Inflammatory macrophage treated with lipopolysaccharide for 1 hour (primary cell): ENCODE measurements around the gene POMT2.
"Not testable (repeated sequence)": the region's sequence is repeated elsewhere in the genome, so short reads cannot be mapped to it uniquely, and the experiment has no call there.

Experiments
- DNase-seq, 2 donors: peaks; one replicate each; pipeline ENCODE4 v3.0.0-alpha.2; 2020 to 2022

The POMT2 gene

DNA sequence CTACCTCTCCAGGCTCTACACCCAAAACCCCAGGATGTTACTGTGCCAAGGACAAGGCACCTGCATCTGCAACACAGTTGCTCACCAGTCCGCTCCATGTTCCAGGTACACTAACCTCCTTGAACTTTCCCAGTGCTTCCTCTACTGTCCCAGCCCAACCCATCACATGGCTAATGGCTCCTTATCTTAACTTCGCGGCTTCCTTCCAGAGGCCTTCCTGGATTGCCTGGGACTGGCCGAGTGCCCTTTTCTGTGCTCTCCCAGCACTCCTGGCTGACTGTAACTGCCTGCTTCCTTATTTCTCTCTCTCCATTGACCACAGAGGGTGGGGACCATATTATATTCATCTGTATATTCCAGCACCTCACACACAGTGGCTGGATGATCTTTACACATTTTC lies 20.9 kb downstream of the POMT2 start:
- no peak for DNase-seq

DNA sequence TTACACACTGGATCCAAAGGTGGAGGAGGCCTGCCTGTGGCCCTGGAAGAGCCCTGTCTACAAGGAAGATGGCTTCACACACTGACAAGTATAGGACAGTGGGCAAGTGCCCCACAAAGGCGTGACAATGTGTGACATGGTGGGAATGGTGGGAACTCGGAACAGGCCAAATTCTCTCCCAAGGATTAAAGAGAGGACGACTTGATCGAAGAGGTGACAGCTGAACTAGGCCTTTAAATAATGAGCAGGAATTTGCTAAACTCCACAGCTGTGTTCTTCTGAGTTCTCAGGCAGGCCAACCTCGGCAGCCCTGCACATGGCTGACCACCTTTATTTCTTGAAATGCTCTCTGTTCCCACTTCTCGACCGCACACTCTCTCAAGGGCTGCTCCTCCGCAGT lies 23.8 kb downstream of the POMT2 start:
- DNase-seq = no peak

DNA sequence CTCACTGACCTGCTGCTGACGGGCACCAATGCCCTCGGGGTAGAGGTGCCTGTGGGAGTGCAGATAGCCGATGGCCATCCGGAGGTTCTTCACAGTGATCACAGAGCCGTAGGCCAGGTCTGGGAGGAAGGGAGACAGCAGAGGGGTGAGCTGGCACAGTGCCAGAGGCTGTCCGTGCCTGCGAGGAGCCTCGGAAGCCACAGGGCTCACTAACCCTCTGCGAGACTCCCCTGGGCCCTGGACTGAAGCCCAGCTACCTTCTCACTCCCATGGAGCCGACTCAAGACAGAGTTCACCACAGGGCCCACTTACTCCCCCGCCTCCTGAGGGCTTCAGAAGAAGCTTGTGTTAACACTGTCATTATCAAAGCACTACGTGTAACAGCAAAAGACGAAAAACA lies 24.5 kb downstream of the POMT2 start:
- no peak for DNase-seq

DNA sequence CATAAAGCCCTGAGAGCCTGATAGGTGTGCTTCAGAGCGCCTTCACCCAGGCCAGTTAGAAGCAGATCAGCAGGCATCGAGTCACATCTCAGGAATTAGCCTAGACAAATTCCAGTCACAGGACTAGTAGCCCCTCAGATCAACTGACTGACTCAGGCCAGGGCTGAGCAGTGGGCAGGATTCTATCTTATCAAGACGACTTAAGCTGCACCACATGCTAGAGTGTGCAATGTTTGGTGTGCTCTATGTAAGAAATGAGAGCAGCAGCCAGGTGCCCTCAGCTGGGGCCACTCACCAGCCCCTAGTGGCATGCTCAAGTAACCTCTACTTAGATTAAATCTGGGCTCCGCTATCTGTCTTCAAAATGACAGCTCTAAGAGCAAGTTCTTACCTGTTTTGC lies 30.0 kb downstream of the POMT2 start:
- no peak for DNase-seq

DNA sequence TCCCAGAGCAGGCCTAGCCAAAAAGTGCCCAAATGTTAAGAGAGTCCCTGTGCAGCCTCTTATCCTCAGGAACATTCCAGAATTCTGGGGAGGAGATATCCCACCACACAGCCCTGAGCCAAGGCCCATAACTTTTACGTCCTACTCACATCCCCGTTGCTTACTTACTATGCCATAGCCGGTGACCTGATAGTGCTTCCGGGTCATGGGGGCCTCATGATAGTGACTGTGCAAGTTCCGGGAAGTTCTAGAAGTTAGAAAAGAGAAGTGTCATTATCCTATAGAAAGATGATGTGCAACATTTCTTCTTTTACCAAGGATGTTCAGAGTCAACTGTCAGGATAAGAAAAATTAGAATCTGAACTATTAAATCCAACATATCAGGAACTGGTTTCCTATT lies 34.1 kb downstream of the POMT2 start:
- DNase-seq = peak; percentile 57 to 63

DNA sequence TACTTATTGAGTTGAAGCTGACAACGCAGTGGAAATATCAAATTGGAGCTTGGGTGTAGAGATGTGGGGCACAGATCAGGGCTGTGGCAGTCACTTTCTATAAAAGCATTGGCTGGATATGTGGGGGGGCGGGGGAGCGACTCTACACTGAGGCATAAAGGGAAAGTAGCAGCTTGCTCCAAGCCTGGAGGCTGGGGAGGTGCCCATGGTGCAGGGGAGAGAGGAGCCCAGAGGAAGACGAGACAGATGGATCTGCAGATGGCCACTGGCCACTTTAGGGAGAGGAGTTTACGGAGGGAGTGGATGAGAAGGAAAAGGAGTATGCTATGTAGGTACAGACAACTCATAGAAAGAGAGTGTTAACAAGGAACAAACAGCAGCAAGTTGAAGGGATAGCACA lies 36.2 kb downstream of the POMT2 start:
- no peak for DNase-seq

DNA sequence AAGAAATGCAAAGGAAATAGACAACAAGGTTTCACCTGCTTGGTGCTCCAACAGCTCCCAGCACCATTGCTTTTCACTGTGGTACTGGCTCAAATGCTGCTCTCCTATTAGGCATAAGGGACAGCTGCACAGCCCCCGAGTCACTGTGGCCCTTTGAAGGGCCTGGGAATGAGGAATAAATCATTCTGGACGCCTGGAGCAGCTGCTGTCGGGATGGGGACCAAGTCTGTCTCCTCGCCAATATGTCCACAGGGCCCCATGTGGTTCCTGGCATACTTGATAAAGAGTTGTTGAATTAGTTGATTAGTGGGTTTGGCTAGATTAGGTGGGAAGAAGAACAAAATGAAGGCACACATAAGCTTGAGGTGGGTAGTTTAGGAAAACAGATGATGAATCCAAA lies 36.6 kb downstream of the POMT2 start:
- DNase-seq = no peak

DNA sequence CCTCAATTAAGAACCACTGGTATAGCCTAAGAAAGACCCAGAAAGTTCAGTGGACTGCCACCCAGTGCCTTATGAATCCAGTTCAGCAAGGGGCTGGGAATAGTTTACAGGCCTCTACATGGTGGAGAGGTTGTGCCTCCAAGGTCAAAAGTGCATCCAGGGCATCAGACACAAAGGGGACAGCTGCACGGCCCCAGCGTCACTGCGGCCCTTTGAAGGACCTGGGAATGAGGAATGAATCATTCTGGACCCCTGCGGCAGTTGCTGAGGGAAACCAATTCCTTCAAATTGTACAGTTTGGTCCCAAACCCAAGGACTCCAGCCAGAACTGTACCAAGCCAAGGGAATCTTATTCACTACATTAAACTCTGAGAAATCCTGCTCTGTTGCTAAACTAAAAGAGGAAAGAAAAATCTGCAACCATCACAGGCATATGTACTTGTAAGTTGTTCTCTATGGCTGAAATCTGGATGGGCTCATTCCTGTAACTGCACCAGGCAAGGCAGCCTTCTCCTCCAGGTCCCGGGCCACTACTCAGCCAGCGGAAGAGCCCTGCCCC lies 38.8 kb downstream of the POMT2 start:
- DNase-seq = no peak

DNA sequence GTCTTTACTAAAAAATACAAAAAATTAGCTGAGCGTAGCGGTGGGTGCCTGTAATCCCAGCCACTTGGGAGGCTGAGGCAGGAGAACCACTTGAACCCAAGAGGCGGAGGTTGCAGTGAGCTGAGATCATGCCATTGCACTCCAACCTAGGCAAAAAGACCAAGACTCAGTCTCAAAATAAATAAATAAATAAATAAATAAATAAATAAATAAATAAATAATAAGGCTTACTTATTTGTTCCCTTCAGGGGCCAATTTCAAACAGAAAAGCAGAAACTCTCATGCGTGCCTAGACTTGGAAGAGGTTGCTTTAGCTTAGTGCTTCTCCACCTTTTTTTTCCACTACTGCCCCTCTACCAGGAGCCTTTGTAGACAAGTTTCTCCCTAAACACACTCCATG lies 39.8 kb downstream of the POMT2 start:
- DNase-seq = not testable (repeated sequence)

DNA sequence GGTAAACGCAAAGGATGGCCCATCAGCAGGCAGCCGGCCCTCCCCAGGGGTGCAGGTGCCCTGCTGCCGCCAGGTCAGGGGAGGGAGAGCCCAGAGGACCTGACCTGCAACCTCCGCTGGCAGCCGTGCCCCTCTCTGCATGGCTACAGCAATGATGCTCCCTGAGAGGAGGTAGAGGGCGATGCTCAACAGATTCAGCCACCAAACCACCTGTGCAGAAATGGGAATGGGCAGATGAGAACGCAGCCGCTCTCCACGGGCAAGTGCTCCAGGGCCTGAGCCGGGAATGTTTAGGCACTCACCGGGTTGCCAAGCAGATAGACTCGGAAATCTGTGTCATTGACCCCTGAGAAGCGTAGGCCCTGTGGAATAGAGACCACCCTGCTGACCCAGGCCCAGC lies 41.0 kb downstream of the POMT2 start:
- DNase-seq = no peak

DNA sequence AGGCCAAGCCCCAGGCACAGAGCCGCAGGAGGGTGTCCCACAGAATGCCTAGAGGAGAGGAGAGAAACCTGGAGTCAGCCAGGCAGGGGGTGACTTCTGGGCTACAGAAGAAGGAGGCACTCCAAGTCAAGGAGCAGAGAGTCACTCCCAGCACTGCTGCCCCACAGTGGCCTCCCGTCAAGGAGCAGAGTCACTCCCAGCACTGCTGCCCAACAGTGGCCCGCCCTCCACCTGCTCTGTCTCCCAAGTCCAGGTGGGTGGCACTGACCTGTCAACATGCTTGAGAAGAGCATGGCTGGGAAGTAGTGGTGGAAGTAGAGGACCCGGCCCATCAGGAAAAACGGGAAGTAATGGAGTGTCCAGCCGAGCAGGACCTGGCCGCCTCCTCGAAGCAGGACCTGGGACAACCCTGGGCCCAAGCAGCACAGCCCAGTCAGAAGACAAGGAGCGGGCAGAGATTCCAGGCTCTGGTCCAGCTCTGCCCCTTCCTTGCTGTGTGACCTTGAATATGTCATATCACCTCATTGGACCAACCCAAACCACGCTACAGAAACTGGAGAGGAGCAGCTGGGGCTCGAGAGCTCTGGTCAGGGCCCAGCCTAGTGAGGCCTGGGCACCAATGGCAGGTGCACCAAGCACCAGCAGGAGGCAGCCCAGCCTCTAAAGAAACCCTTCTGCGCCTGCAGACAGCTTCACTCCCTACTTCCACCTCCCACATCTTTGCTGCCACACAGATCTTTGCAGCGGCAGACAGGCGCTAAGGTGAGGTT lies 42.0 kb downstream of the POMT2 start:
- no peak for DNase-seq

DNA sequence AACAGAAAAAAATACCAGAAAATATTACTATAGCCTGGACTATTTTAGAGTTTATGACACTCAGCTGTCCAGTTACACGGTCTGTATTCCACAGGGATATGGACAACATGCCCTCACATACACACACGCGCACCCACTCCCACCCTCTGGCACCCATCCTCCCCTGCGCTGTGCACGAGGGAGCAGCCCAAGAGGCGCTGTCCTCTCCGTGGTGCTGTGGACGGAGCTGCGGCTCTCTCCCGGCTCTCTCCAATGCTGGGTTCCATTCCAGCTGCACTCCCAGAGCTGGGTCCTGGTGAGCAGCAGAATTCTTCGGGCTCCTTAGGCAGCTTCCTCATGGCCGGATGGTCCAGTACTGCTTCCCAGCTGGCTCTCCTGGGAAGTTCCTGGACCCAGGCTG lies 43.7 kb downstream of the POMT2 start:
- no peak for DNase-seq

DNA sequence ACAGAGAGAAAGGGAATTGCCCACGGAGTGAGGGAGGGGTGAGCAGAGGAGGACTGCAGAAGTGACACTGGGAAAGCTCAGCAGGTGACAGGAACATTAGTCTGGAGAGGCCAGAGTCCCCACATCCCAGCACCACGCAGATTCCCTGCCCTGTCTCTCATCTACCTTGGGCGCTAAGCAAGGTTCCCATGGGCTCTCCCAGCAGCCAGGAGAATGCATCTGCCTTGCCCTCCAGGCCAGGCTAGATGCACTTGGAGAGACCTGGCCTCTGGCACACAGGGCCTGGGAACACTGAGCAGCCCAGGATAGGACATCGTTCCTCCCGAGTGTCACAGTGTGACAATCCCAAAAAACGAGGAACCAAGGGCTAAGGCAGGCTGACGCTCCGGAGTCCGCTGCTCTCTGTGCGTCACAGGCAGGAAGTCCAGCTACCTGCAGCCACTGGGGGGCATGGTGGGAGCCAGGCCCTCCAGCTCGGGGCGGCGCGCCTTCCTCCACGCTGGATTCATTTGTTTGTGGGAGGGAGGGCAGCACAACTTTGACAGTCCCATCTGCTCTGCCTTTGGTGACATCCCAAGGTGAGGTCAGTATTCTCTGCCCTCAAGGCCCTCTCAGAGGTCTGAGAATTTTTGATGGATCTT lies 44.3 kb downstream of the POMT2 start:
- DNase-seq = no peak

DNA sequence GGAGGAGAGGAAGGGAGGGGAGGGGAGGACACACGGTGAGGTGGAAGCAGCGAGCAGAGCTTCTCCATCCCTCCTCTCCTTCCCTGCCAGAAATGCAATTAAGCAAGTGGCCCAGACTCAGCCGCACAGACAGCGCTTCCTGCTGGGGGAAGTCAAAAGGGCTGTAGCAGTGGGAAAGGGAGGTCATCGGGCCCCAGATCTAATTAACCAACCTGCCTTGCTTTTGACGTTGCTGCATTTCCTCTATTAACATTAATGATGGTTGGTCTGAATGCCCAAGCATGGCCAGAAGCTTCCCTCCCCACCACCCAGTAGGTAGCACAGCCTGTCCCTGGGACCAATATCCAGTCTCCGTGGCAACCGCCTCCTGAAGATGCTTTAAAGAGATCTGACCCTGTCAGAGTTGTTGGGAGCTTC lies 45.1 kb downstream of the POMT2 start:
- no peak for DNase-seq

DNA sequence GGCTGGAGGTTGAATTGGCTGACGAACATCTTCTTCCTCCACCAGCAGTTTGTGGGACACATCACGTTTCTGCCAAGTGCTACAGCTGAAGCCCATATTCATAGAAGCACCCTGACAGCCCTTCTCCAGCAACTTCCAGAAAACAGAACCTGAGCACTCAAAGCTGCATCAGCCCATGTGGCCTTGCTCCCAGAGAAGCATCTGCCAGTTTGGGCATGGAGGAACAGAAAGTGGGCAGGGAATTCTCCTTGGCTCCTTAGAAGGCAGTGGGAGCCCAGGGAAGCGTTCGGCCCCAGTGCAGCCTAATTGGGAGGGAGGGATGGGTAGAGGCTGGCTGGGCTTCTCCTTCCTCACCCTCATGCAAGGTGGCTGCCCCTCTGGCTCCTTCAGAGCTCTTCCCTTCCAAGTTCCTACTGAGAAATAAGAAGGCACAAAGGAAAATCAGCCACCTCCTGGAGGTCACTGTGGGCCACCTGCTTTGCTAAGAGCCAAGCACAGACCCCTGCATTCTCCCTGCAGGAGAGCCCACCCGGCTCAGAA lies 45.6 kb downstream of the POMT2 start:
- no peak for DNase-seq

DNA sequence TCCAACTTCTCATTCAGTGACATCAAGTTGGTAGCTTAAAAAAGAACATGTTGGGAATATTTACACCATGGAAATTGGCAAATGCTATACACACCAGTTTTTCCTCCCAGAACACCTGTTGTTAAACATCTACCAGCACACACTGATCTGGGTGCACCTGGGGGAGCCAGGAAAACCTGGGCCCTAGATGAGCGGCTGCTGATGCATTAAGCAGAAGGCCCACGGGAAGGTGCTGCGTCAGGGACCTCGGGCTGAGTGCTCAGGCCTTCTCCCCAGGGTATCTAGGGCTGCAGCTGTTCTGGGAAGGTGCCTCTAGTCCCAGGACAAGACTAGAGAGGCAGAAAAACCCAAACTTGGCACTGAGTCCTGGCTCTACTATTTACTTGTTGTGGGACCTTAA lies 46.9 kb downstream of the POMT2 start:
- no peak for DNase-seq

DNA sequence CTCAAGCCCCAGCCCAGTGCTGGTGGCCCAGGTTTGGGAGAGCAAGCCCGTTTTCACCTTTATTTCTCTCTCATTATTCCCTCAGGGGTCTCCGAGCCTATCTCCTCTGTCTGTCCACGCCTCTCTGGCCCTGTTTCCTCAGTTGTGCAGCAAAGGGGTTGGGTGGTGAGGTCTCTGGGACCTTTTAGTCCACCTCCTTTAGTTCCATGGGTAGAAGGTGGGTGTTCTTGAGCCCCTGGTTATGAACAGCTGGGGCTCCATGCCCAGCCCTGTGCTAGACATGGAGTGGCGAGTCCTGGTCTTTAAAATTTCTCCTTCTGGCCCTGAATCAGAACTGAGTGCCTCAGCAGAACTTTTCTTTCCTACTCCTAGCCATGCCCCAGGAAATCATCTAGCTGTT lies 48.4 kb downstream of the POMT2 start:
- no peak for DNase-seq

DNA sequence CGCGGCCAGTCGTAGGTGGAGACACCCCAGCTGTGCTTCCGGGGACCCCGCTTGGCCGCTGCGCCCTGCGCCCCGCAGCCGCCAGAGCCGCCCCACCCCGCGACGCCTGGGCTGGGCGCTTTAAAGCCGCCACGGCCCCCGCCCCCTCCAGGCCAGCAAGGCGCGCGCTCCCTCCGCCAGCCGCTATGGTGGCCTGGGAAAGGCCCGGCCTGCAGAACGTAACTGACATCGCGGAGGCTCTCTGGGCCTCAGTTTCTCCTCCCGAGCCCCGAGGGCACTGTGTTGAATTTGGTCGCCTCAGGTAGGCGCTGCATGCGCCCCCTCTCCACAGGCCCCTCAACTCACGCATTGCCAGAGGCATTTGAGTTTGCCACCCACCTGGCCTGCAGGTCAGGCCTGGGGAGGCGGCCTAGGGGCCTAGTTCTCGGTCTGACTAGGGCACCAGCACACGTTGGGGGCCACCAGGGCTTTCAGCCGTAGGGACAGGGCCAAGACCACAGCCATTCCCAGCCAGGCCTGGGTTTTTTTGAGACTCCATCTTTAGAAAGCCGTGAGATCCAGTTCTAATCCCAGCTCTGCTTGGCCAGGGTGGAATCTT lies 49.5 kb downstream of the POMT2 start, which contains the start of gene NGB:
TSS of gene NGB (minus strand) at position 94 of the 598 bp plus-strand sequence. CDS start 269 bp downstream, outside the sequence.
- no peak for DNase-seq

DNA sequence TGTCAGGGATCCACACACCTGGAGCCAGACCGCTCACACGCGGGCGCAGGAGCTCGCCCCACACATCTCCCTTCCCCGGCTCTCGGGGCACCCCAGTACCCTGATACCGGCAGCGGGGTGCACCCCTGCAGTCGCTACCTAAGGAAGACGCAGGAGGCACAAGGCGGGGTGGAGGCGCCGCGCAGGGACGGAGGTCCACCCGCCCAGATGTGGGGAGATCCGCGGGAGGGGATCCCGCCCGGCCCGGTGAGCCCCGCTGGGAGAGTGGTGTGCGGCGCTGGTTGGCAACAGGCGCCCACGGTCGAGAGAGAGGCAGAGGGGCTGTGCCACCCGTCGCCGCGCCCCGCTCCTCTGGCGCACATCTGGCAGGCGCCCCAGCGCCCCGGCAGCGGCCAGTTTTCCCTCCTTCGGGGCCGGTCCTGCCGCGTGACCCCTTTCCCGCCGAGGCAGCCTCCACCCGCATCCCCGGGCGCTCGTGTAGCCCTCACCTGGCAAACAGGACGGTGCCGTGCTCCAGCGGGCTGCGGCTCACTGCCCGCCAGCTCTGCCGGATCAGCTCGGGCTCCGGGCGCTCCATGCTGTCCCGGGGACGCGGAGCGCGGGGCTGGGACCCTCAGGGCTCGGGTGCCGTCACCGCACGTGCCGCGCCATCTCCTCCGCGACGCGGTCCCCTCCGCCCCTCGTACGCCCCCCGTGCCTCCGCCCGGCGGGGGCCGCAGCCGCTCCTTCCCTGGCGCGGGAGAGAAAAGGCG lies 50.1 kb downstream of the POMT2 start:
- no peak for DNase-seq

DNA sequence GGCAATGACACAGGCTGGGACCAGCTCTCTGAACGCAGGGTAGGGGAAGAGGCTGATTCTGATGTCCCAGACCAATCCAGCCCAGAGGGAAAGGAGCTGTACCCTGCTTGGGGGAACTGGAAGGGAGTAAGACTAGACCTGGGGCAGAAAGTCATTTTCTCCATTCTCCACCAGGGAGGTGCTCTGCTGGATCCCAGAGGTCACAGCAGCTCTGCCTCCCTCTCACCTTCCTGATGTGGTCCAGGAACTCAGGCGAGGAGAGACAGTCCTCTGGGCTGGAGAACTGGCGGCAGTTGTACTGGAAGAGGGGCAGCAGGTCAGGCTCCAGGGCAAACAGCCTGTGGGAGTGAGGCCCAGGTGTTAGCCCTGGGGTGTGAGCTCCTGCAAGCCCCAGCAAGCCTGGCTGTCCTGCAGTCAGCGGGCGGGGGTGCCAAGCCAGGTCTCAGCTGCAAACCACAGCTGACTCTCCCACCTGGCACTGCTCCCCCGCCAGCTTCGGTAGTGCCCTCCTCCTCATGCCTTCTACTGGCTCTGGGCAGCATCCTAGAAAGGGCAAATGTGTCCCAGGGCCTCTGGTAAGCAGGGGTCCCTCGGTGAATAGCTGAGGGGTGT lies 51.6 kb downstream of the POMT2 start:
- no peak for DNase-seq

DNA sequence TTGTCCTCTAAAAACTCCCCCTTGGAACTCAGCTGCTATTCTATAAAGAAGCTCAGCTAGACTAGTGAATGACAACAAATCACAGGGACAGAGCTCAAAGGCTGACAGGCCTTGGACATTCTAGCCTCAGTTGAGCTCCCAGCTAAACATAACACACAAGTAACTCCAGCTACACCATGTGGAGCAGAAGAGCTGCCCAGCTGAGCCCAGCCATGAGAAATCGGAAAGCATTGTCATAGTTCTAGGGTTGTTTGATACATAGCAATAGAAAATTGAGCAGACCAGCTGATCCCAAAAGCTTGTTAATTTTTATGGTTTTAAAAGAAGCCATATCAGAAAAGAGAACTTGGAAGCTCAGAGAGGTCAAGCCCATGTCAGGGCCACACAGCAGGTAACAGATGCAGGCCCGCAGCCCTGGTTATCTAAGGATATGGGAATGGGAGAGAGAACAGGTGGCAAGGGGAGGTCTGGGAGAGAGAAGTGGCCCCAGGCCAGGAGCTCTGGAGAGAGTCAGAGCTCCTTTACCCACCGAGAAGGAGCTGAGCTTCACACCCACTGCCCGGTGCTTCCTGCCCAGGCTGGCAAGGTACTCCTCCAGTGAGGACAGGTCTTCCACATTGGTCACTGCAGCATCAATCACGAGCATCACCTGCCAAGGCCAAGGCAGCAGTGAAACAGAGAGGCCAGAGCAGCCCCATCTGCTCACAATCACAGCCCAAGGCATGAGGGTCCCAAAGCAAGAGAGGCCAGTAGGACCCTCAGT lies 52.6 kb downstream of the POMT2 start:
- no peak for DNase-seq

DNA sequence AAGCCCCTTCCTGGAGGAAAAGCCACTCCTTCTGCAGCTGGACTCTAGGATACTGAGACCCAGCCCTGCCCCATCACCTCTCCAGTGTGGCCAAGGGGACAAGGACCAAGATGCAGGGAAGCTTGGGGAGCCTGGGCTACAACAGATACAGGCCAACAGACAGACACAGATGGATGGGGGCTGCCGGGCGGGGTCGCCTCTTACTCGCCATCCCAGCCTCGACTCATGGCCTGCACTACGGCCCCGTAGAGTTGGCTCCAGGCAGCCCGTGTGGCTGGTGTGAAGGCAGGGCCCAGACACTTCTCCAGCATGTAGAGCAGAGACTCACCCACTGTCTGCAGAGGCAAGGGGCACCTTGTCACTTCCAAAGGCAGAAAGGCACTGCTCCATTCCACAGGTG lies 54.3 kb downstream of the POMT2 start:
- no peak for DNase-seq
